Measurements from ENCODE around the gene IGSF22. TPM values are rescaled to one million over a fixed set of nuclear protein-coding genes. Genes with fewer than 3 reads are reported as not detected.

The IGSF22 gene
- polyA plus RNA-seq, 4 donors: 0.27 to 1.3 (median 0.69) TPM

DNA sequence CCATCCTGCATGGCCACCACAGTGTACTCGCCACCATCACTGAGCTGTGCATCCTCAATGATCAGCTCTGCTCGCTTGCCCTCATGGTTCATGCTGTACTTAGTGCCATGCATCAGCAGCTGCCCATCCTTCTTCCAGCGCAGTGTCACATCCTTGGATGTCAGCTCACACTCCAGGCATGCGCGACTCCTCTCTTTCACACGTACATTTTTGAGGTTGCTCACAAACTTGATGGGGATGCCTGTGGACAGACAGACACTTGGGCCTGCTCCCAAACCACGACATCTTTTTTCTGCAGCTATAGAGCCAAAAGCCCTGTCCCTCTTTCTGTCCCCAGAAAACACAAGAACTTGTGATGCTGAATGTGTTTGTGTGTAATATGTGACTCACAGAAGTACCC lies 10.5 kb downstream of the IGSF22 start:
- peaks cover 0 to 9% (median 2%) of the 10 kb centered on the region in 3 donors for H3K4me1 ChIP-seq (ENCODE audit: control insufficient read depth in 3 of 3, insufficient read depth in 2 of 3, low read depth in 1 of 3, low read length in 2 of 3)
- no peaks in the 10 kb centered on the region for H3K9me3 ChIP-seq (ENCODE audit: control insufficient read depth in 2 of 2, insufficient read depth in 1 of 2, low read depth in 1 of 2, low read length in 1 of 2)
- no peak overlapping the region for H3K4me3 ChIP-seq (ENCODE audit: low read depth in 1 of 3, low read length in 3 of 3)
- no peaks in the 10 kb centered on the region for H3K36me3 ChIP-seq (ENCODE audit: control insufficient read depth in 3 of 3, insufficient read depth in 2 of 3, low read depth in 1 of 3, low read length in 3 of 3)
- H3K27me3 ChIP-seq (ENCODE audit: control insufficient read depth in 3 of 3, insufficient read depth in 3 of 3, low read length in 3 of 3): no peaks in the 10 kb centered on the region
- H3K27ac ChIP-seq (ENCODE audit: low read depth in 1 of 3, low read length in 2 of 3): no peak overlapping the region
- WGBS, 3 donors: 79 to 82% (median 81%) methylated on average over 7 of the region's 7 CpGs
- DNase-seq: no peak
- FAIRE-seq: no peak

GRCh38 chr11:18714443-18714780 lies 11.6 kb downstream of the IGSF22 start:
- 82 to 91% (median 83%) methylated on average over 10 of the region's 10 CpGs for WGBS, 3 donors
- Histone ChIP-seq H3K27ac (ENCODE audit: low read depth in 1 of 3, low read length in 2 of 3) (no peak overlapping the region), H3K9me3 (ENCODE audit: control insufficient read depth in 2 of 2, insufficient read depth in 1 of 2, low read depth in 1 of 2, low read length in 1 of 2) (no peaks in the 10 kb centered on the region), H3K4me1 (ENCODE audit: control insufficient read depth in 3 of 3, insufficient read depth in 2 of 3, low read depth in 1 of 3, low read length in 2 of 3) (no peaks in the 10 kb centered on the region), H3K36me3 (ENCODE audit: control insufficient read depth in 3 of 3, insufficient read depth in 2 of 3, low read depth in 1 of 3, low read length in 3 of 3) (no peaks in the 10 kb centered on the region), H3K27me3 (ENCODE audit: control insufficient read depth in 3 of 3, insufficient read depth in 3 of 3, low read length in 3 of 3) (no peaks in the 10 kb centered on the region), H3K4me3 (ENCODE audit: low read depth in 1 of 3, low read length in 3 of 3) (no peak overlapping the region)
- DNase-seq: no peak
- FAIRE-seq: no peak

DNA sequence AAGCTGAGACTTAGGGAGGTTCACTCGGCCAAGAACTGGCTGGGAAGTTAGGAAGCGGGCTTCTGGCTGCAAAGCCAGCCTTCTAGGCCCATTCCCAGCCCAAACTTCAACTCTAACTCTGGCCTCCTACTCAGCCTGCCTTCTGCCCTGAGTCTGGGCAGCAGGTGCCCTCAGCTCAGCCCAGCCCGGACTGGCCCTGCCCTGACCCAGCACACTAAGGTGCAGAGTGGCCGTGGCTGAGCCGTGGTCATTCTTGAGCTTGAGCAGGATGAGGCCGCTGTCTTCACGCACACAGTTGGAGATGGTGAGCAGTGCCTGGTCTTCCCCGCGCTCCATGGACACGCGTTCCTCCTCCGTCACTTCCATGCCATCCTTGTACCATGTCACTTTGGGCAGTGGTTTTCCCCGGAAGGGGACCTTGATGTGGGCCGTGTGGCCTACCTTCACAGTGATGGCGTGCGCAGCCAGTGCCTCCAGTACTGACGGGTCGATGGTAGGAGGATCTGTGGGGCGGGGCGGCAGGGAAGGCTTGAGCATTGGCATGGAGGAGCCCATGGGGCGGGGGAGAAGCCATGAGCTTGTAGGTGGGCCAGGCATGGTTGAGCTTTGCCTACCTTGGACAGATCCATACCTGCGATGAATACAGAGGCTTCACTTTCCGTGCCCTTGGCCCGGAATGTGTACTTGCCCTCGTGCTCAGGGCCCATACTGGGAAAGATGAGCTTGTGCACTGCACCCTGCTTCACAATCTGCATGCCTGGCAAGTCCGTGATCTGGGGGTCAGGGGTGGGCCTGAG lies 12.1 kb downstream of the IGSF22 start:
- H3K4me1 ChIP-seq (ENCODE audit: control insufficient read depth in 3 of 3, insufficient read depth in 2 of 3, low read depth in 1 of 3, low read length in 2 of 3): no peaks in the 10 kb centered on the region
- FAIRE-seq (no peak), DNase-seq (no peak)
- H3K27ac ChIP-seq (ENCODE audit: low read depth in 1 of 3, low read length in 2 of 3): no peak overlapping the region
- H3K36me3 ChIP-seq (ENCODE audit: control insufficient read depth in 3 of 3, insufficient read depth in 2 of 3, low read depth in 1 of 3, low read length in 3 of 3): no peaks in the 10 kb centered on the region
- H3K4me3 ChIP-seq (ENCODE audit: low read depth in 1 of 3, low read length in 3 of 3): no peak overlapping the region
- H3K9me3 ChIP-seq (ENCODE audit: control insufficient read depth in 2 of 2, insufficient read depth in 1 of 2, low read depth in 1 of 2, low read length in 1 of 2): no peaks in the 10 kb centered on the region
- WGBS, 3 donors: 93 to 94% (median 93%) methylated on average over 26 of the region's 26 CpGs
- H3K27me3 ChIP-seq (ENCODE audit: control insufficient read depth in 3 of 3, insufficient read depth in 3 of 3, low read length in 3 of 3): no peaks in the 10 kb centered on the region

DNA sequence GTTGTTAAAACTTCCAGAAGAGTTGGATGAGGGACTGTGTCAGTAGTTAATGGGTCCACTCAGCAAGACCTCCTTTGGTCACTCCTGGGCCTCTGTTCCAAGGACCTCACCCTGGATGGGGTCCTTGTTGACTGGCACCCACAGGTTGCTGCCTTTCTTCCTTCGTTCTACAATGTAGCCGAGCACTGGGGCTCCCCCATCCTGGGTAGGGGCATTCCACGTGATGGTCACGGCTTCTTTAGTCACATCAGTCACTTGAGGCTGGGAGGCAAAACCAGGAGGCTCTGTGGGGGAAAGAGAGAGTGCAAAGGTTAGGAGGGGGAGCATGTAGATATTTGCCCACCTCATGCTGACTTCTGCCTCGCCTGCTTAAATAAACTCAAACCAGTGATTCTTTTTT lies 15.4 kb downstream of the IGSF22 start:
- H3K4me3 ChIP-seq (ENCODE audit: low read depth in 1 of 3, low read length in 3 of 3): no peak overlapping the region
- DNase-seq (no peak), FAIRE-seq (no peak)
- no peaks in the 10 kb centered on the region for H3K27me3 ChIP-seq (ENCODE audit: control insufficient read depth in 3 of 3, insufficient read depth in 3 of 3, low read length in 3 of 3)
- no peaks in the 10 kb centered on the region for H3K36me3 ChIP-seq (ENCODE audit: control insufficient read depth in 3 of 3, insufficient read depth in 2 of 3, low read depth in 1 of 3, low read length in 3 of 3)
- WGBS, 3 donors: 81 to 84% (median 82%) methylated on average over 5 of the region's 5 CpGs
- H3K4me1 ChIP-seq (ENCODE audit: control insufficient read depth in 3 of 3, insufficient read depth in 2 of 3, low read depth in 1 of 3, low read length in 2 of 3): peaks cover 0 to 3% (median under 1%) of the 10 kb centered on the region in 3 donors
- H3K27ac ChIP-seq (ENCODE audit: low read depth in 1 of 3, low read length in 2 of 3): no peak overlapping the region
- no peaks in the 10 kb centered on the region for H3K9me3 ChIP-seq (ENCODE audit: control insufficient read depth in 2 of 2, insufficient read depth in 1 of 2, low read depth in 1 of 2, low read length in 1 of 2)

- Histone ChIP-seq H3K4me1 (ENCODE audit: control insufficient read depth in 3 of 3, insufficient read depth in 2 of 3, low read depth in 1 of 3, low read length in 2 of 3) (peaks cover 0 to 9% (median 4%) of the 10 kb centered on the region in 3 donors), H3K36me3 (ENCODE audit: control insufficient read depth in 3 of 3, insufficient read depth in 2 of 3, low read depth in 1 of 3, low read length in 3 of 3) (no peaks in the 10 kb centered on the region), H3K27ac (ENCODE audit: low read depth in 1 of 3, low read length in 2 of 3) (no peak overlapping the region), H3K9me3 (ENCODE audit: control insufficient read depth in 2 of 2, insufficient read depth in 1 of 2, low read depth in 1 of 2, low read length in 1 of 2) (no peaks in the 10 kb centered on the region), H3K4me3 (ENCODE audit: low read depth in 1 of 3, low read length in 3 of 3) (no peak overlapping the region), H3K27me3 (ENCODE audit: control insufficient read depth in 3 of 3, insufficient read depth in 3 of 3, low read length in 3 of 3) (no peaks in the 10 kb centered on the region)
- WGBS, 3 donors: 91 to 100% (median 95%) methylated on average over 4 of the region's 4 CpGs
- no peak for FAIRE-seq
- DNase-seq: no peak
These were observed 16.6 kb downstream of the IGSF22 start for GRCh38 chr11:18709414-18709813.

DNA sequence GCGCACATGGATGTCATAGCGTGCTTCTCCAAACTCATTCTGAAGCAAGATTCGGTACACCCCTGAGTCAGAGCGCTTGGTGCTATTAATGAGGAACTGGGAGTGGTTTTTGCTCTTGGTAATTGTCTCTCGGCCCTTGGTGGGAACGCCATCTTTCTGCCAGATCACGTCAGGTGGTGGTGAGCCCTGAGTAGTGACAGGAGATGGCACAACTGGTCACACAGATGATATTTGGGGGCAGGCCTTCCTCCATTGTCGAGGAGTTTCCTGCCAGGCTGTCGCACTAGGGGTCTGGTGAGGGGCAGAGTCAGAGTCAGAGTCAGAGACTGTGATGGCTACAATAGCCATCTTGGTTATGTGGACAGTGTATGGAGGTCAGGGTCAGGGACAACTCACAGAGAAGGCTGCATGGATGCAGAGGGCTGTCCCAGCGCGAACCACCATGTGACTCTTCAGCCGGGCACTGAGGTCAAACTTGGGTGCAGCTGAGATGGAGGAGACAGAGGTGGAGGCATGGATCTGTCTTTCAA lies 18.1 kb downstream of the IGSF22 start:
- no peak for FAIRE-seq
- Histone ChIP-seq H3K36me3 (ENCODE audit: control insufficient read depth in 3 of 3, insufficient read depth in 2 of 3, low read depth in 1 of 3, low read length in 3 of 3) (no peaks in the 10 kb centered on the region), H3K4me1 (ENCODE audit: control insufficient read depth in 3 of 3, insufficient read depth in 2 of 3, low read depth in 1 of 3, low read length in 2 of 3) (peaks cover 0 to 9% (median 4%) of the 10 kb centered on the region in 3 donors), H3K27me3 (ENCODE audit: control insufficient read depth in 3 of 3, insufficient read depth in 3 of 3, low read length in 3 of 3) (no peaks in the 10 kb centered on the region), H3K9me3 (ENCODE audit: control insufficient read depth in 2 of 2, insufficient read depth in 1 of 2, low read depth in 1 of 2, low read length in 1 of 2) (no peaks in the 10 kb centered on the region), H3K4me3 (ENCODE audit: low read depth in 1 of 3, low read length in 3 of 3) (no peak overlapping the region), H3K27ac (ENCODE audit: low read depth in 1 of 3, low read length in 2 of 3) (no peak overlapping the region)
- no peak for DNase-seq
- WGBS, 3 donors: 90 to 94% (median 92%) methylated on average over 12 of the region's 12 CpGs

DNA sequence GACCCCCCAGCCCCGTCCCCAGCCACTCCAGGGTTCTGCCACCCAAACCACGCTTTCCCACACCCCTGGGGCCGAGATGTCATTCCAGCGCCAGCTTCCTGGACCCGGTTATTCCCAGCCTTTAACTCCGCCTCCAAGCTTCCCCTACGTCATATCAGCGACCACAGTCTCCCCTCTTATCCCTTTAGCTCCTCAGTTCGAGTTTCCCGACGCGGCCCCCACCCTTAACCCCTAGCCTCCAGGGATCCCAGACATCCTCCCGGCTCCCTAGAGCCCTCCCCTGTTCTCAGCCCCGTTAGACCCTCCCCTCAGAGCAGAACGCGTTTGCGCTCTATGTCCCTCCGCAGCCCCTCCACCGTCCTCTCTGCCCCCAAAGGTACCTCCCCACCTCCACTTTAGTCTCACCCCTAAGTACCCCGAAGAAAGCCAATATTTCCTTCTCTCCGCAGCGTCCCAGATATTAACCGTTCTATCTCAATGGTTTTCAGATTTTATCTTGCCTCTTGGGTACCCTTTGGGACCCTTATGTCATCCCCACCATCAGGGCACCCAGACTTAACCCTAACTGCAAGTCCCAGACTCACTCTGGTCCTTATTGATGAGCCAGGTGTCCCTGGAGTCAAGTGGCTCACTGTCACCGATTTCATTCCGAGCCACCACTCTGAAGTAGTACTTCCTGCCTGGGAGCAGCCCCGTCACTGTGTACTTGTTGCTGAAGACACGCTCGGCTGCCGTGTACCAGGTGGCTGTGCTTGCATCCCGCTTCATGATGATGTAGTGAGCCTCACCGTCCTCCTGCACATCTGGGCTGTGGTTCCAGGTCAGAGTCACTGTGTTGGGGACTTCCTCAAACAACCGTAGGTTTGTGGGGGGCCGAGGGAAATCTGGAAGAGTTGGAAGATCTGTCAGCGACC lies 19.4 kb downstream of the IGSF22 start:
- H3K36me3 ChIP-seq (ENCODE audit: control insufficient read depth in 3 of 3, insufficient read depth in 2 of 3, low read depth in 1 of 3, low read length in 3 of 3): peaks cover 0 to 3% (median 0%) of the 10 kb centered on the region in 3 donors
- 4 to 7% (median 6%) methylated on average over 31 to 34 of the region's 34 CpGs for WGBS, 3 donors
- no peaks in the 10 kb centered on the region for H3K27me3 ChIP-seq (ENCODE audit: control insufficient read depth in 3 of 3, insufficient read depth in 3 of 3, low read length in 3 of 3)
- H3K4me1 ChIP-seq (ENCODE audit: control insufficient read depth in 3 of 3, insufficient read depth in 2 of 3, low read depth in 1 of 3, low read length in 2 of 3): peaks cover 0 to 9% (median 4%) of the 10 kb centered on the region in 3 donors
- peak; percentile 67 to 88 for DNase-seq
- H3K9me3 ChIP-seq (ENCODE audit: control insufficient read depth in 2 of 2, insufficient read depth in 1 of 2, low read depth in 1 of 2, low read length in 1 of 2): no peaks in the 10 kb centered on the region
- peak overlapping the region; percentile 28 to 54 (median 44) for H3K4me3 ChIP-seq (ENCODE audit: low read depth in 1 of 3, low read length in 3 of 3)
- peak overlapping the region in 2 of 3 donors; percentile 55 to 80 for H3K27ac ChIP-seq (ENCODE audit: low read depth in 1 of 3, low read length in 2 of 3)
- FAIRE-seq: no peak

GRCh38 chr11:18705651-18706281 lies 20.2 kb downstream of the IGSF22 start:
- DNase-seq: peak in 1 of 2 donors; percentile 72
- H3K36me3 ChIP-seq (ENCODE audit: control insufficient read depth in 3 of 3, insufficient read depth in 2 of 3, low read depth in 1 of 3, low read length in 3 of 3): peaks cover 0 to 8% (median 0%) of the 10 kb centered on the region in 3 donors
- H3K27ac ChIP-seq (ENCODE audit: low read depth in 1 of 3, low read length in 2 of 3): peak overlapping the region in 2 of 3 donors; percentile 41 to 61
- no peaks in the 10 kb centered on the region for H3K9me3 ChIP-seq (ENCODE audit: control insufficient read depth in 2 of 2, insufficient read depth in 1 of 2, low read depth in 1 of 2, low read length in 1 of 2)
- FAIRE-seq: no peak
- peaks cover 0 to 9% (median 4%) of the 10 kb centered on the region in 3 donors for H3K4me1 ChIP-seq (ENCODE audit: control insufficient read depth in 3 of 3, insufficient read depth in 2 of 3, low read depth in 1 of 3, low read length in 2 of 3)
- WGBS, 3 donors: 2 to 5% (median 2%) methylated on average over 40 to 46 of the region's 46 CpGs
- peak overlapping the region; percentile 28 to 54 (median 44) for H3K4me3 ChIP-seq (ENCODE audit: low read depth in 1 of 3, low read length in 3 of 3)
- peaks cover 0 to 2% (median 0%) of the 10 kb centered on the region in 3 donors for H3K27me3 ChIP-seq (ENCODE audit: control insufficient read depth in 3 of 3, insufficient read depth in 3 of 3, low read length in 3 of 3)

Measured in small intestine (tissue), 7 donors.